ENCODE measurements around the gene KSR1.

Gene KSR1

GRCh38 chr17:27550291-27550930 is 94.2 kb downstream of the KSR1 start:
- TF ChIP-seq CTCF (IDR thresholded peaks at IDR 0.05; ENCODE audit: low read depth, low read length), result no peak
- H3K4me3 ChIP-seq (ENCODE audit: low read depth, low read length), result no peak overlapping the region

GRCh38 chr17:27550974-27551505 is 94.8 kb downstream of the KSR1 start:
- H3K4me3 ChIP-seq (ENCODE audit: low read depth, low read length), result no peak overlapping the region
- no peak for TF ChIP-seq CTCF (IDR thresholded peaks at IDR 0.05; ENCODE audit: low read depth, low read length)

- TF ChIP-seq CTCF (IDR thresholded peaks at IDR 0.05; ENCODE audit: low read depth, low read length), result no peak
- no peak overlapping the region for H3K4me3 ChIP-seq (ENCODE audit: low read depth, low read length)
Measured at GRCh38 chr17:27551701-27552248, 95.5 kb downstream of the KSR1 start.

GRCh38 chr17:27552276-27552732 is 96.1 kb downstream of the KSR1 start:
- no peak overlapping the region for H3K4me3 ChIP-seq (ENCODE audit: low read depth, low read length)
- TF ChIP-seq CTCF (IDR thresholded peaks at IDR 0.05; ENCODE audit: low read depth, low read length), result no peak

- no peak for TF ChIP-seq CTCF (IDR thresholded peaks at IDR 0.05; ENCODE audit: low read depth, low read length)
- H3K4me3 ChIP-seq (ENCODE audit: low read depth, low read length), result no peak overlapping the region
Measured at GRCh38 chr17:27553019-27553511, 96.8 kb downstream of the KSR1 start.

GRCh38 chr17:27554152-27554551 is 97.9 kb downstream of the KSR1 start:
- TF ChIP-seq CTCF (IDR thresholded peaks at IDR 0.05; ENCODE audit: low read depth, low read length), result no peak
- H3K4me3 ChIP-seq (ENCODE audit: low read depth, low read length), result no peak overlapping the region

- TF ChIP-seq CTCF (IDR thresholded peaks at IDR 0.05; ENCODE audit: low read depth, low read length), result no peak
- no peak overlapping the region for H3K4me3 ChIP-seq (ENCODE audit: low read depth, low read length)
Measured at GRCh38 chr17:27554911-27555310, 98.7 kb downstream of the KSR1 start.
